ENCODE data around the gene CNGB1.

- TF ChIP-seq, protein P1, sequence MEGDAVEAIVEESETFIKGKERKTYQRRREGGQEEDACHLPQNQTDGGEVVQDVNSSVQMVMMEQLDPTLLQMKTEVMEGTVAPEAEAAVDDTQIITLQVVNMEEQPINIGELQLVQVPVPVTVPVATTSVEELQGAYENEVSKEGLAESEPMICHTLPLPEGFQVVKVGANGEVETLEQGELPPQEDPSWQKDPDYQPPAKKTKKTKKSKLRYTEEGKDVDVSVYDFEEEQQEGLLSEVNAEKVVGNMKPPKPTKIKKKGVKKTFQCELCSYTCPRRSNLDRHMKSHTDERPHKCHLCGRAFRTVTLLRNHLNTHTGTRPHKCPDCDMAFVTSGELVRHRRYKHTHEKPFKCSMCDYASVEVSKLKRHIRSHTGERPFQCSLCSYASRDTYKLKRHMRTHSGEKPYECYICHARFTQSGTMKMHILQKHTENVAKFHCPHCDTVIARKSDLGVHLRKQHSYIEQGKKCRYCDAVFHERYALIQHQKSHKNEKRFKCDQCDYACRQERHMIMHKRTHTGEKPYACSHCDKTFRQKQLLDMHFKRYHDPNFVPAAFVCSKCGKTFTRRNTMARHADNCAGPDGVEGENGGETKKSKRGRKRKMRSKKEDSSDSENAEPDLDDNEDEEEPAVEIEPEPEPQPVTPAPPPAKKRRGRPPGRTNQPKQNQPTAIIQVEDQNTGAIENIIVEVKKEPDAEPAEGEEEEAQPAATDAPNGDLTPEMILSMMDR (conservative IDR thresholded peaks at IDR 0.05; ENCODE audit: low read depth, low read length), result no peak
- no peak for TF ChIP-seq EZH2 (IDR thresholded peaks at IDR 0.05; ENCODE audit: borderline replicate concordance, low read depth, low read length, poor library complexity, severe bottlenecking)
Measured at GRCh38 chr16:57992084-57992483, 21.2 kb upstream of the CNGB1 start.

All from A673 (cell line).